ENCODE data around the gene HMX3.

The HMX3 gene

GRCh38 chr10:123135415-123136141 lies at the start of gene HMX3:
Gene HMX3 (plus strand): TSS chr10:123135970. CDS start chr10:123136051, 81 bp downstream.
- Histone ChIP-seq H3K79me2 (ENCODE audit: low read length) (no peaks in the 10 kb centered on the region), H3K9me3 (replicated peaks; ENCODE audit: insufficient read depth, low read length) (no peaks in the 10 kb centered on the region), H3K9ac (ENCODE audit: low read length) (no peak within 1 kb of the TSS), H3K4me2 (ENCODE audit: low read depth, low read length) (no peak within 1 kb of the TSS), H3K4me3 (ENCODE audit: low read length) (no peak within 1 kb of the TSS), H3K4me1 (ENCODE audit: low read length) (no peaks in the 10 kb centered on the region), H3K27ac (ENCODE audit: low read length) (no peak within 1 kb of the TSS), H2AFZ (ENCODE audit: low read length) (no peak within 1 kb of the TSS), H3K36me3 (replicated peaks; ENCODE audit: insufficient read depth, low read length) (no peaks in the 10 kb centered on the region), H4K20me1 (ENCODE audit: insufficient read depth, low read length) (no peaks in the 10 kb centered on the region), H3K9me2 (replicated peaks; ENCODE audit: insufficient read depth, low read length) (no peaks in the 10 kb centered on the region), H3F3A (ENCODE audit: insufficient read depth, low read length) (no peaks in the 10 kb centered on the region), H3K27me3 (replicated peaks; ENCODE audit: insufficient read depth, low read length) (peaks cover 18% of the 10 kb centered on the region)
- no peak for DNase-seq
- no peak for TF ChIP-seq CTCF (IDR thresholded peaks at IDR 0.05; ENCODE audit: low read length)

GRCh38 chr10:123086281-123086680 lies 49.5 kb upstream of the HMX3 start:
- Histone ChIP-seq H3K4me3 (ENCODE audit: low read length) (no peak overlapping the region), H3K36me3 (replicated peaks; ENCODE audit: insufficient read depth, low read length) (no peaks in the 10 kb centered on the region), H4K20me1 (ENCODE audit: insufficient read depth, low read length) (no peaks in the 10 kb centered on the region), H3K79me2 (ENCODE audit: low read length) (no peaks in the 10 kb centered on the region), H3K9me2 (replicated peaks; ENCODE audit: insufficient read depth, low read length) (no peaks in the 10 kb centered on the region), H3K9ac (ENCODE audit: low read length) (no peak overlapping the region), H3F3A (ENCODE audit: insufficient read depth, low read length) (no peaks in the 10 kb centered on the region), H3K27me3 (replicated peaks; ENCODE audit: insufficient read depth, low read length) (no peaks in the 10 kb centered on the region), H3K9me3 (replicated peaks; ENCODE audit: insufficient read depth, low read length) (no peaks in the 10 kb centered on the region), H3K4me2 (ENCODE audit: low read depth, low read length) (no peak overlapping the region), H2AFZ (ENCODE audit: low read length) (no peak overlapping the region), H3K4me1 (ENCODE audit: low read length) (no peaks in the 10 kb centered on the region), H3K27ac (ENCODE audit: low read length) (no peak overlapping the region)
- TF ChIP-seq EZH2 (optimal IDR thresholded peaks at IDR 0.05; ENCODE audit: low read depth, low read length), result no peak
- no peak for TF ChIP-seq EZH2phosphoT487 (IDR thresholded peaks at IDR 0.05; ENCODE audit: low read length)
- no peak for TF ChIP-seq CTCF (IDR thresholded peaks at IDR 0.05; ENCODE audit: low read length)
- no peak for DNase-seq

GRCh38 chr10:123087348-123087747 lies 48.4 kb upstream of the HMX3 start:
- Histone ChIP-seq H3K27ac (ENCODE audit: low read length) (no peak overlapping the region), H3K9ac (ENCODE audit: low read length) (no peak overlapping the region), H3K4me1 (ENCODE audit: low read length) (no peaks in the 10 kb centered on the region)

More at GRCh38 chr10:123087348-123087747, 48.4 kb upstream of the HMX3 start:
- Histone ChIP-seq H3K79me2 (ENCODE audit: low read length) (no peaks in the 10 kb centered on the region), H3K4me2 (ENCODE audit: low read depth, low read length) (no peak overlapping the region), H3F3A (ENCODE audit: insufficient read depth, low read length) (no peaks in the 10 kb centered on the region), H3K36me3 (replicated peaks; ENCODE audit: insufficient read depth, low read length) (no peaks in the 10 kb centered on the region), H4K20me1 (ENCODE audit: insufficient read depth, low read length) (no peaks in the 10 kb centered on the region), H3K27me3 (replicated peaks; ENCODE audit: insufficient read depth, low read length) (no peaks in the 10 kb centered on the region), H2AFZ (ENCODE audit: low read length) (no peak overlapping the region), H3K9me3 (replicated peaks; ENCODE audit: insufficient read depth, low read length) (no peaks in the 10 kb centered on the region), H3K9me2 (replicated peaks; ENCODE audit: insufficient read depth, low read length) (no peaks in the 10 kb centered on the region), H3K4me3 (ENCODE audit: low read length) (no peak overlapping the region)
- no peak for DNase-seq
- TF ChIP-seq EZH2phosphoT487 (IDR thresholded peaks at IDR 0.05; ENCODE audit: low read length), result no peak
- TF ChIP-seq CTCF (IDR thresholded peaks at IDR 0.05; ENCODE audit: low read length), result no peak
- TF ChIP-seq EZH2 (optimal IDR thresholded peaks at IDR 0.05; ENCODE audit: low read depth, low read length), result no peak

All from MM.1S (cell line).